HepG2 (cell line): ENCODE data around the gene SPACA4. TPM values are rescaled to one million over a fixed set of nuclear protein-coding genes. Genes with fewer than 3 reads are reported as not detected.

Experiments used
- ATF4 ChIP-seq, 2 experiments: fragments of 450-650 bp in 1 of 2; sonication (generic) in 1 of 2; formaldehyde crosslinking; IDR thresholded peaks; 2 replicates each; pipeline versions ENCODE4 v1.5.0 to v1.8.0; 2020 to 2022; ENCODE audit warnings: mild to moderate bottlenecking in 1 of 2, missing genetic modification reagents in 1 of 2
- FOXM1 ChIP-seq: sonication (generic); formaldehyde crosslinking; IDR thresholded peaks from 2 replicates; pipeline ENCODE4 v1.5.0; 2020; ENCODE audit warnings: missing genetic modification reagents
- GLMP ChIP-seq: sonication (generic); formaldehyde crosslinking; IDR thresholded peaks from 2 replicates; pipeline ENCODE4 v1.9.0; 2021; ENCODE audit warnings: missing genetic modification reagents, mild to moderate bottlenecking, borderline replicate concordance
- MYPOP ChIP-seq: sonication (generic); formaldehyde crosslinking; IDR thresholded peaks from 2 replicates; pipeline ENCODE4 v1.8.1; 2023; ENCODE audit warnings: mild to moderate bottlenecking, moderate library complexity, missing genetic modification reagents
- POGZ ChIP-seq: sonication (generic); formaldehyde crosslinking; IDR thresholded peaks from 2 replicates; pipeline ENCODE4 v1.4.0; 2020; ENCODE audit warnings: mild to moderate bottlenecking, missing genetic modification reagents
- SNAPC2 ChIP-seq: sonication (generic); formaldehyde crosslinking; IDR thresholded peaks from 2 replicates; pipeline ENCODE4 v1.8.1; 2022; ENCODE audit warnings: mild to moderate bottlenecking, missing genetic modification reagents
- ZBTB40 ChIP-seq, 2 experiments: fragments of 450-650 bp in 1 of 2; sonication (generic) in 1 of 2; formaldehyde crosslinking in 1 of 2; IDR thresholded peaks; 2 replicates each; pipeline versions ENCODE4 v1.6.1 to v1.8.0; 2016 to 2022; ENCODE audit warnings: antibody characterized with exemption in 1 of 2, mild to moderate bottlenecking in 1 of 2, missing genetic modification reagents in 1 of 2
- ZNF33A ChIP-seq: sonication (generic); formaldehyde crosslinking; IDR thresholded peaks from 2 replicates; pipeline ENCODE4 v1.5.1; 2020; ENCODE audit warnings: missing genetic modification reagents, mild to moderate bottlenecking, moderate library complexity, borderline replicate concordance
- ZNF563 ChIP-seq: sonication (generic); formaldehyde crosslinking; IDR thresholded peaks from 2 replicates; pipeline ENCODE4 v1.8.0; 2022; ENCODE audit warnings: mild to moderate bottlenecking, moderate library complexity, missing genetic modification reagents
- ZNF839 ChIP-seq: sonication (generic); formaldehyde crosslinking; IDR thresholded peaks from 2 replicates; pipeline ENCODE4 v1.4.0; 2020; ENCODE audit warnings: missing genetic modification reagents, mild to moderate bottlenecking, borderline replicate concordance
- polyA plus RNA-seq, 8 experiments: library from polyadenylated mRNA; depleted of rRNA in 3 of 8; stranded (reverse) in 7 of 8; unstranded in 1 of 8; fragments of >200 nt; fragmentation: Illumina TruSeq in 4 of 8; extraction: Trizol in 4 of 8; gene quantifications; 2 replicates each; pipeline versions ENCODE4 v1.2.1 to v1.2.3, GENCODE V29; 2011 to 2016; ENCODE audit warnings: low read depth in 4 of 8, missing spikeins in 1 of 8, mixed read lengths in 1 of 8; ENCODE audit not compliant: insufficient read depth in 1 of 8
- total RNA-seq, 5 experiments: library from RNA; depleted of rRNA; stranded (reverse); fragments of >200 nt; fragmentation: Illumina TruSeq; extraction: Trizol; gene quantifications; 2 replicates each; pipeline ENCODE4 v1.2.3, GENCODE V29; 2016; ENCODE audit warnings: low read depth in 1 of 5

The SPACA4 gene
- total and polyA plus RNA-seq, 2 of the 13 experiments (the other 11 are each of a cell fraction or from before 2014, with no cell fraction given): not detected

- TF ChIP-seq ZNF563 (peak; percentile 84; the same call in 1 of the 2 replicates), ZBTB40 (IDR thresholded peaks at IDR 0.05) (no peak), ZBTB40 (CRISPR knock-in tag; IDR thresholded peaks at IDR 0.05) (peak; percentile 88), ZNF839 (0 out of 2 replicates have a peak, but pooled peaks have one; percentile 80), ZNF33A (CRISPR knock-in tag) (0 out of 2 replicates have a peak, but pooled peaks have one; percentile 96), MYPOP (CRISPR knock-in tag) (peak; percentile 94), FOXM1 (CRISPR knock-in tag) (no peak), GLMP (CRISPR knock-in tag) (no peak; the same call in 1 of the 2 replicates), ATF4 (CRISPR knock-in tag; IDR thresholded peaks at IDR 0.05) (peak in 1 of 2 experiments; percentile 79; a peak in 2 of 4 replicates), POGZ (CRISPR knock-in tag) (peak; percentile 91), SNAPC2 (CRISPR knock-in tag) (no peak)
Observed at GRCh38 chr19:48618916-48619691, 12.6 kb downstream of the SPACA4 start, which contains the start of the genes RPL18 and SPHK2 (continued).
